Activated T-cell treated with anti-CD3 and anti-CD28 coated beads for 1 hour (primary cell): ENCODE data around the gene FAM98C.
A peak's percentile ranks its signal among the peaks of the same experiment; 100 is the strongest.
"Not testable (repeated sequence)": the region's sequence is repeated elsewhere in the genome, so short reads cannot be mapped to it uniquely, and the experiment has no call there.

Experiments
- DNase-seq: peaks from one replicate; pipeline ENCODE4 v3.0.0-alpha.2; 2020; ENCODE audit warnings: low read depth

FAM98C gene

GRCh38 chr19:38402967-38403674, at the start of gene FAM98C:
FAM98C (plus strand) TSS chr19:38403093; CDS start chr19:38403154, 61 bp downstream.
- peak; percentile 97 for DNase-seq

GRCh38 chr19:38355728-38356725, 46.9 kb upstream of the FAM98C start:
- DNase-seq: no peak

DNA sequence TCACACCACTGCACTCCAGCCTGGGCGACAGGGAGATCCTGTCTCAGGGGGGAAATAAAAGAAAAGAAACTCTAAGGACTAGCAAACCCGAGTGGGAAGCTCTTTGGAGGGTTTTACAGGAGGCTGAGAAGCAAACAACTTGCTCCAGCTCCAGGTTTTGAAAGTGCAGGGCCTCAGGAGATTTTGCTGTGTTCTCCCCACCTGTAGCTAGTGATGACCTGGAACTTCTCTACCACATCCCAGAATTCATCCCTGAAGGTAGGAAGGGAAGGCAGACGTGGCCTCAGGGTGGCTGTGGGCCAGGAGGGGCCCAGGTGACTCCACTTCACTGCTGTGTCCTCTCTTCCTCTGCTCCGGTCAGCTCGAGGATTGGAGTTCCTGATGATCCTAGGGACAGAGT, 44.8 kb upstream of the FAM98C start:
- DNase-seq: no peak

GRCh38 chr19:38359242-38360021, 43.5 kb upstream of the FAM98C start:
- no peak for DNase-seq

- DNase-seq: no peak
Observed at GRCh38 chr19:38360351-38360750, 42.5 kb upstream of the FAM98C start.

GRCh38 chr19:38360839-38361631, 41.9 kb upstream of the FAM98C start:
- no peak for DNase-seq

DNA sequence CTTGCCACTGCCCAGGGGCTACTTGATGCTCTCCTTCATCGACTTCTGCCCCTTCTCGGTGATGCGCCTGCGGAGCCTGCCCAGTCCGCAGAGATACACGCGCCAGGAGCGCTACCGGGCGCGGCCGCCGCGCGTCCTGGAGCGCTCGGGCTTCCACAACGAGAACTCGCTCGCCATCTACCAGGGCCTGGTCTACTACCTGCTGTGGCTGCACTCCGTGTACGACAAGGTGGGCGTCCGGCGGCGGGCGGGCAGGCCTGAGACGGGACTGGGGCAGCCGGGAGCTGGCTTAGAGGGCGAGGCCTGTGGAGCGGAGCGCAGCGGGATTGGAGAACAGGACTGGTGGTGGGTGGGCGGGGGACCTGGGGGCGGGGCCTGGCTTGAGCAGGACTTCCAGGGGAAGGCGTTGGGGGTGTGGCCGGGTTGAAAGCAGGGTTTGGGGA, 41.2 kb upstream of the FAM98C start:
- DNase-seq: peak; percentile 33

DNA sequence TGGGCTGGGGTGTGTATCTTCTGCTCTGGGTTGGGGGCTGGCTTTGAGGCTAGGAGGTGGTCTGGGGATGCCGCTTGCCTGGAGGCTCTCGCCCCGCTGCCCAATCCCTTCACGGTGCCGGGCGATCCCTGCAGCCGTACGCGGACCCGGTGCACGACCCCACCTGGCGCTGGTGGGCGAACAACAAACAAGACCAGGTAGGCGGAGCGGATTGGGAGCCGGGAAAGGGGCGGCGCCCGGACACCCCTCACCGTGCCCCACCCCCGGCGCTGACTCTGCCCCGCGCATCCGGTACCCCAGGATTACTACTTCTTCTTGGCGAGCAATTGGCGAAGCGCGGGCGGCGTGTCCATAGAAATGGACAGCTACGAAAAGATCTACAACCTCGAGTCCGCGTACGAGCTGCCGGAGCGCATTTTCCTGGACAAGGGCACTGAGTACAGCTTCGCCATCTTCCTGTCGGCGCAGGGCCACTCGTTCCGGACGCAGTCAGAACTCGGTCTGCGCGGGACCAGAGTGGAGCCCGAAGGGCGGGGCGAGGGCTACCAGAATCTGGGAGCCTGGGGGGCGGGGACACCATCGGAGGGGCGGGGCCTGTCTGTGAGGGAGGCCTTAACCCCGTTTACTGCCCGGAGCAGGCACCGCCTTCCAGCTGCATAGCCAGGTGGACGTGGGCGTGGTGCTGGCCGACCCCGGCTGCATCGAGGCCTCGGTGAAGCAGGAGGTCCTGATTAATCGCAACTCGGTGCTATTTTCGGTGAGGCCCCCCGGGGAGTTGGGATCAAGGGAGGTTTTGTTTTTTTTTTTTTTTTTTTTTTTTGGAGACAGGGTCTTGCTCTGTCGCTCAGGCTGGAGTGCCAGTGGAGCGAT, 40.6 kb upstream of the FAM98C start:
- peak; percentile 53 for DNase-seq

GRCh38 chr19:38362946-38363688, 39.8 kb upstream of the FAM98C start:
- not testable (repeated sequence) for DNase-seq

GRCh38 chr19:38367041-38367440, 35.9 kb upstream of the FAM98C start:
- DNase-seq: no peak

DNA sequence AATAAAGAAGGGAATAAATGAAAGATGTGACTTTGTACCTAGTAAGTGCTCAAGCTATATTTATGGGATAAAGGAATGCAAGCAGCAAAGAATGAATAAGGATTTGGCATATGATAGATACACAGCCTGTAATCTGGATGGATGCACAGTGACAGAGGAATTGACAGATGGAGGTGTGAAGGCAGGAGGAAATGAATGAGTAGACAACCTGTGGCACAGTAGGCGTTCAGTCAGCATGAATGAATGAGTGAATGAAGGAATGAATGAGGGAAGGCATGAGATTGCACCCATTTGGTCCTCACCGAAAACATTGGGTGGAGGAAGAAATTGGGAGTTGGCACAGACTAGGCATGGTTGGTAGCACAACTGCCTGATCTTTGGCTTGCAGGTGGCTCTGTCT, 33.3 kb upstream of the FAM98C start:
- DNase-seq: no peak

GRCh38 chr19:38370299-38370698, 32.6 kb upstream of the FAM98C start:
- no peak for DNase-seq

- no peak for DNase-seq
Observed at GRCh38 chr19:38371081-38371480, 31.8 kb upstream of the FAM98C start.

DNA sequence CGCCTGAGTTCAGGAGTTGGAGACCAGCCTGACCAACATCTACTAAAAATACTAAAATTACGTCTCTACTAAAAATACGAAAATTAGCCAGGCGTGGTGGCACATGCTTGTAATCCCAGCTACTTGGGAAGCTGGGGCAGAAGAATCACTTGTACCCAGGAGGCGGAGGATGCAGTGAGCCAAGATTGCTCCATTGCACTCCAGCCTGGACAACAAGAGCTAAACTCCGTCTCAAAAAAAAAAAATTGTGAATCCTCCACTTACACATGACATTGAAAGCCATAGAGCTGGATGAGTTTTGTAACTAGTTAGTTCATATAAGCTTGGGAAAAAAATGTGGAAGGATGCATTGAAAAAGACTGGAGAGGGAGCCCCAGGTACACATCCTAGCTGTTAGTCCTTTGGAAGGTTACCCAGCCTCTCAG, 29.0 kb upstream of the FAM98C start:
- no peak for DNase-seq

GRCh38 chr19:38374332-38375097, 28.4 kb upstream of the FAM98C start, which contains the start of gene PSMD8:
PSMD8 (plus strand) TSS chr19:38374571; CDS start chr19:38374602, 31 bp downstream.
- DNase-seq: peak; percentile 96

- no peak for DNase-seq
Observed at GRCh38 chr19:38375098-38375493, 27.8 kb upstream of the FAM98C start.

DNA sequence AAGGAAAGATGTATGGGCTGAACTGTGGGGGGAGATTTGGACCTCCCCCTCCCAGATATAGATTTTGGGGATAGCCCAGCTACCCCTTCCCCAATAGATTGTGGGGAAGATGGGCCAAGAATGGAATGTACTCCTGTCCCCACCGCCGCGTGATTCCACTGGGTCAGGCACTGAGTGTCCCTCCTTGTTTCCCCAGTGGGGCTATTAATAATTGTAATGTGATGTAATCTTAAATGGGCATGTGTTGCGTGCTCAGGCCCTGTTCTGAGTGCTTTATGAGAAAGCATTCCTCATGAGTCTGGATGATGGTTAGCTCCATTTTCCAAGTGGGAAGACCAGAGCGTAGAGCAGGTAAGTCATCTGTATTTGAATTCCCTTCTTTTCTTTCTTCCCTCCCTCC, 27.1 kb upstream of the FAM98C start:
- DNase-seq: no peak

DNA sequence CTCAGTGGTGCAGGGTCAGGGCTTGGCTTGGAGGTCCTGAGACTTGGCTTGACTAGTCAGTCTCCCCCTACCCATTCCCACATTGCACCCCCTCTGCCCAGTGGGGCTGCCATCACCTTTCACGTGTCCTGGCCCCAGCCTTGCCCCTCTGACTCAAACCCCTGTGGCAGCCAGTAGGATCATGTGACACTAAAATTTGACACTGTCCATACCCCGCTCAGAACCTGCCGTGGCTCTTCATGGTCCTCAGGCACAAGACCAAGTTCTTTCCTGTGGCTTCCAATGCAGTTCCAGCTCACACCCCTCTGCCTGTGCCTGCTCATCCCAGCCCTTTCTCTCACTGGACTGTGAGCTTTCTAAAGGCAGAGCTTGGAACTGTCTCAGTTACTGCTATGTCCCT, 26.3 kb upstream of the FAM98C start:
- DNase-seq: no peak

GRCh38 chr19:38377052-38377451, 25.8 kb upstream of the FAM98C start:
- DNase-seq: no peak
